HG03060 (cell line): ENCODE measurements around the gene TMEM198.

Experiments used
- ATAC-seq: cut with Tn5 transposase; IDR thresholded peaks from one replicate; pipeline ENCODE4 v1.9.1; 2021; ENCODE audit warnings: low read depth, moderate number of reproducible peaks; ENCODE audit not compliant: unreplicated experiment

The TMEM198 gene

DNA sequence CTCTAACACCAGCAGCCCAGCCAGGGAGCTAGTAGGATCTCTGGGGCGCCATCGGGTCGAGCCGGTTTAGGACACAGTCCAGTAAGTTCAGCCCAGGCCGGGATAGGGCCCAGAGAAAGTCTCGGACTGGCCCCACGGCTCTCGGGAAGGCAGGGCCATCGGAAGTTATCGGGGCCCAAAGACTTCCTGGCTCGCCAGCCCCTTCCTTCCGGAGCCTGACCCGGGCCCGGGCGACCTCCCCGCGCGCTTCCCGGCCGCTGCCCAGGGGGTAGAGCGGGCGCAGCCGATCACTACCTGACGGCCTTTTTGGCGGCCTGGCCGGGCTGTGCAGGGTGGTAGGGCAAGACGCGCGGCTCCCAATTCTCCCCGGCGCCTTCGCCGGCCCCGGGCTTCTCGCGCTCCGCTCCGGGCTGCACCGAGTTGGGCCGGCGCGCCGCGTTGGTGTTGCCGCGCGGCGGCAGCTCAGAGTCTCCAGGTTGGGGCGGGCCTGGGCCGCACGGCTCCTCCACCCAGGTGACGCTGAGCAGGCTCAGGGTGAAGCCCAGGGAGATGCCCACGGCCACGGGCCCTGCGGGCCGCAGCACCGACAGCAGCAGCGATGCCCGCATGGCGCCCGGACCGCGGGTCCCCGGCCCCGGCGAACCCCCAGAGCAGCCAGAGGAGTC, 765 bp upstream of the TMEM198 start:
- ATAC-seq: peak; percentile 7

- no peak for ATAC-seq
Measured at GRCh38 chr2:219544567-219544966, 739 bp downstream of the TMEM198 start.

- no peak for ATAC-seq
Measured at GRCh38 chr2:219545295-219545942, 1.6 kb downstream of the TMEM198 start.

GRCh38 chr2:219545943-219546352, 2.1 kb downstream of the TMEM198 start:
- ATAC-seq: no peak

GRCh38 chr2:219547621-219548020, 3.8 kb downstream of the TMEM198 start:
- ATAC-seq: no peak

DNA sequence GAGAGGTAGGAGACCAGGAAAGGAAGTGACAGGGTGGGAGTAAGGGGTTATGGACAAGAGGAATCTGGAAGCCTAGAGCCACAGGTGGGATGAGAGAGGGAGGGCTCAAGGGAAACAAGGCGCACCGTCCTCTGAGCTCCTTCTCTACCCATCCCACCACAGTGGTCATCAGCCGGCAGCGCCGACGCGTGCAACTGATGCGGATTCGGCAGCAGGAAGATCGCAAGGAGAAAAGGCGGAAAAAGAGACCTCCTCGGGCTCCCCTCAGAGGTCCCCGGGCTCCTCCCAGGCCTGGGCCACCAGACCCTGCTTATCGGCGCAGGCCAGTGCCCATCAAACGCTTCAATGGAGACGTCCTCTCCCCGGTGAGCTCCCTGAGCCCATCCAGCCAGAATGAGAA, 5.2 kb downstream of the TMEM198 start:
- no peak for ATAC-seq

DNA sequence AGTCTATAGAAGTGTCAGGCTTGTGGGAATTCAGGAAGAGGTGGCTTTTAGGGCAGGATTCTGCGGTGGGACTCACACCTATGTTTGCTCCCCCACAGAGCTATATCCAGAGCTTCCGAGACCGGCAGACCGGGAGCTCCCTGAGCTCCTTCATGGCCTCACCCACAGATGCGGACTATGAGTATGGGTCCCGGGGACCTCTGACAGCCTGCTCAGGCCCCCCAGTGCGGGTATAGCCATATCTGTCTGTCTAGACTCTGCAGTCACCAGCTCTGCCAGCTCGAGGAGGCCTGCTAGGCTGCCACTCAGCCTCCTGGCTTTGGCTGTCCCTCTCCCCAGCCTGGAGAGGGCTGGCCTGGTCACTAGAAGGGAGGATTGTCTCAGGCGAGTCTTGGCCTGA, 5.8 kb downstream of the TMEM198 start:
- ATAC-seq: no peak

GRCh38 chr2:219551441-219552381, 7.9 kb downstream of the TMEM198 start:
- ATAC-seq: no peak

- ATAC-seq: peak; percentile 83
Measured at GRCh38 chr2:219552382-219553167, 8.7 kb downstream of the TMEM198 start.

GRCh38 chr2:219553168-219553417, 9.3 kb downstream of the TMEM198 start:
- no peak for ATAC-seq

- ATAC-seq: no peak
Measured at GRCh38 chr2:219553463-219553963, 9.7 kb downstream of the TMEM198 start.

DNA sequence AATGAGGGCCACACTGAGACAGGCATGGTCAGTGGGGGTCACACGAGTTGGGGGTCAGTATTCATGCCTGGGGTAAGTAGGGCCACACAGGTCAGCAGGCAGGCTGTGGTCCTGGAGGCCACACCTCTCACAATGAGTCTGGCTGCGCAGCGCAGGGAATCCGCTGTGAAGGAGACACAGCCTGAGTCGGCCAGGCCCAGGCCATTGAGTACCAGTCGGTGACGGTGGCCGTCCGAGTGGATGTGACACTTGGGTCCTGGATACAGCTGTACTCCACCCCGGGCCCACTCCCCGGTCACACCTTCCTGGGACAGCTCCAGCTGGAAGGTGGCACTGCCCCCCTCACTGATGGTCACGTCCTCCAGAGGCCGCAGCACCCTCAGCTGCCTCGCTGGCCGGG, 10.5 kb downstream of the TMEM198 start:
- no peak for ATAC-seq

GRCh38 chr2:219555956-219556355, 12.1 kb downstream of the TMEM198 start:
- no peak for ATAC-seq

DNA sequence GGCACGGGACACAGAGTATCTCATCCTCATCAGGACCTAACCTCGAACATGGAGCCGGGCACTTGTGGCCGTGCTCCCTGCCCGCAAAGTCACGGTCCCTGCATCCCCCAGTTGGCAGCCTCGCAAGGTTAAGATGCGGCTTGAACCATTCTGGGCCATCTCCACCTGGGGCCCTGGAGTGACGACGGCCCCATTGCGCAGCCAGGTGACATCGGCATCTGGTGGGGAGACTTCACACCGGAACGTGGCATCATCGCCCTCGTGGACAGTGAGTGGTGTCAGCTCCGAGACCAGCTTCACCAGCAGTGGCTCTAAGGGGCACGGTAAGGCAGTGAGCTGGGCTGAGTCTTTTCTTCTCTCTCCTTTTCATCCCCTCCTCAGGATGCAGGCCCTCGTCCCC, 12.6 kb downstream of the TMEM198 start:
- ATAC-seq: no peak

DNA sequence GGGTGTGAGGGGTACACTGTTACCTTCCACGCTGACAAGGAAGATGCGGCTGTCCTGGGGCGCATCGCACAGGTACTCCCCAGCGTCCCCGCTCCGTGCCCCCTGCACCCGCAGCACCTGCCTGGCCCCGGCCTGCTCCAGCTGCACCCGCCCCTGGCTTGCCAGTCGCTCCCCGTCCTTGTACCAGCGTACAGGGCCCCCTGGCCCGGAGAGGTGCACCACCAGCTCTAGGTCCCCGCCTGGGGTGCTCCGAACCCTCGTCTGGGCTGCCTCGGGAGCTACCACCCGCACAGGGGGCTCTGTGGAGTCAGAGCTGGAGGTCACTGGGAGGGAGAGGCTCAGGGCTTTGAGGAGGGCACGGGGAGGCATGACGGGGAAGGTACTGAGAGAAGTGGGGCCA, 13.5 kb downstream of the TMEM198 start:
- ATAC-seq: no peak

DNA sequence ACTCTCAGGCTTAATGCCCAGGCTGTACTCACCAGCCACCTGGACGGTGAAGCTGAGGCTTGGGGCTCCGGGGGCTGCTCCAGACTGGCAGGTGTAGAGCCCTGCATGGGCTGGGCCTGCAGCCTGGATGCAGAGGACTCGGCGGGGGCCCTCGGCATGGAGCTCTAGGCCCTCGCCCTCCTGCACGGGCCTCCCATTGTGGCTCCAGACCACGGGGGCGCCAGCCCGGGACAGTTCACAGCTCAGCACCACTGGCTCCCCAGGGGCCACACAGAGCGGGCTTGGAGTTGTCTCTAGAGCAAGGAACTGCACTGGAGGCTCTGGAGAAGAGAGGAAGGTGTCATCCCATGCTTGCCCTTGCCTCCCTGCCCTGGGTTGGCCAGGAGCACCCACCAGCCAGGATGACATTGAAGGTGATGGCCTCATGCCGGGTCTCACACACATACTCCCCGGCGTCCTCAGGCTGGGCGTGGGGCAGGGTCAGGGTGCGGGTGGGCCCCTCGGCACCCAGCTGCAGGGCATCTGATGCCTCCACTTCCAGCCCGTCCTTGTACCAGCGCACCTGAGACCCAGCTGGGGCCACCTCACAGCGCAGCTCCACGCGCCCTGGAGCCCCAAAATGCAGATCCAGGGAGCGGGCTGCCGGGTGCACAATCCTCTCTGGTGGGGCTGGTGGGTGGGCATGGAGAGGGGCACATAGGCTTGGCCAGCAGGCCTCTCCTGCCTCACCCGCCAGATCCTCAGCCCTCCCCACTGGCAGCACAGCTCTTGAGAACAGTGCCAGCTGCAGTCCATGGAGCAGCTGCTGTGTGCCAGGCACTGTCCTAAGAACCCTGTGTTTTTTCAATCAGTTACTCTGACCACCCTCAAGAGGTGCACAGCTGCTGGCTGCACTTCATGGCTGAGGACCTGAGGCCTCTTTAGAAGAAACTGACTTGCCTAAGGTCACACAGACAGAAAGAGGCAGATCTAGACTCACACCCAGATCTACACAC, 14.3 kb downstream of the TMEM198 start:
- no peak for ATAC-seq

GRCh38 chr2:219559156-219559915, 15.5 kb downstream of the TMEM198 start:
- no peak for ATAC-seq

DNA sequence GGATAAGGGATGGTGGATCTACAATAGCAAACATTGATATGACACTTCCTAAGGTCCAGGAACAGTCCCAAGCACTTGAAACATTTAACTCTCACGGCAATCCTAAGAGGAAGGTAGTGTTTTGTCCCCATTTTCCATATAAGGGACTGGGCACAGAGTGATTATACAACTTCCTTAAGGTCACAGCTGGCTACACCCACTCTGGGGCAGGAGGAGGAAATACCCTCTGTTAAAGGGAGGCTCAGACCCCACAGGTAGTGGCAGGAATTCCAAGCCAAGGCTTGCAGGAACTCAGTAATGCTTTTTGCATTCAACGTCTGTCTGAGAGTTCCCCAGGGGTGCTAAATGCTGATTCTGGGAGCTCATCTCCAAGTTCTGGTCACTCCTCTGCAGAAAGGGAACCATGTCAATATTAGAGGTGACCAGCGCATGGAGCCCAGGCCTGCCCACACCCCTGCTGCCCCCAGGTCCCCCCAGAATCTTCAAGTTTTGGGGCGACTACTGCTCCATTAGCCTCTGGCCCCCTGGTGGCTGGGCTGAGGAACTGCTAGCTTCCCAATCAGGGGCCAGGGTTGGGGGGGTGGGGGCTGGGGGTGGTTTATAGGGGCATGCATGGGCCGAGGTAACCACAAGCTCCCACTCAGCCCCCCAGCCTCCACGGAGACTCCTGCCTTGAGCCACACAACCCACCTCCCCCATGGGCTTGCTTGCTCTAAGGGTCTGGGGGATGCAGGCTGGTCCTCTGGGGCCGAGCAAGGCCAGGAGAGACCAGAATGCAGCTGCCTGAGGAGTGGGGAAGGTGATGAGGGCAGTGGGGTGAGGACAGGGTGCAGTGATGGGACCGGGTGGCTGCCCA, 16.4 kb downstream of the TMEM198 start:
- no peak for ATAC-seq
